Activated CD4-positive, alpha-beta T cell treated with anti-CD3 and anti-CD28 coated beads, Interleukin-2, amount 50 U/mL, for 24 hours (primary cell): ENCODE results near the gene SHC3.

Experiments
- DNase-seq, 2 donors: peaks; one replicate each; pipeline ENCODE4 v3.0.0-alpha.2; 2020; ENCODE audit warnings: low read depth in 1 of 2, low spot score in 1 of 2

SHC3 gene

GRCh38 chr9:88966894-88967676 lies 211.5 kb downstream of the SHC3 start:
- DNase-seq = no peak

- DNase-seq = no peak
Measured at GRCh38 chr9:88965473-88965872, 213.1 kb downstream of the SHC3 start.

GRCh38 chr9:88960632-88961031 lies 218.0 kb downstream of the SHC3 start:
- no peak for DNase-seq

GRCh38 chr9:88959727-88960469 lies 218.7 kb downstream of the SHC3 start:
- no peak for DNase-seq

- DNase-seq = no peak
Measured at GRCh38 chr9:88957526-88957925, 221.1 kb downstream of the SHC3 start.
